GM12878 (cell line): ENCODE results near the gene HSPBAP1. TPM values are rescaled to one million over a fixed set of nuclear protein-coding genes. Genes with fewer than 3 reads are reported as not detected.

Experiments
- ATAC-seq: fragments of 200-7000 bp; cut with Tn5 transposase; 3 replicates; pipeline ENCODE4 v1.9.1; 2020; ENCODE audit warnings: mild to moderate bottlenecking, moderate library complexity
- Bru-seq: library from RNA; stranded (reverse); fragments of 400-500 nt; gene quantifications from one replicate; lab custom pipeline; 2021; lab: Mats Ljungman, UMichigan
- BruChase-seq, 2 experiments: library from RNA; stranded (reverse); fragments of 400-500 nt; gene quantifications; one replicate each; lab custom pipeline; 2021; lab: Mats Ljungman, UMichigan
- BruUV-seq: library from RNA; stranded (reverse); fragments of 400-500 nt; replicated peaks from 2 replicates; lab custom pipeline; 2021; lab: Mats Ljungman, UMichigan
- CTCF ChIA-PET: fragments of 300-600 bp; sonication (Branson Sonifier 250); formaldehyde crosslinking; extraction: SDS; loops from one replicate; lab custom pipeline; 2021; ENCODE audit warnings: inconsistent platforms; lab: Yijun Ruan, JAX
- POLR2A ChIA-PET: fragments of 350-600 bp; formaldehyde crosslinking; extraction: SDS; loops from one replicate; lab custom pipeline; 2021; ENCODE audit warnings: inconsistent platforms; lab: Charles Lee
- RAD21 ChIA-PET: fragments of 300-600 bp; sonication (Branson Sonifier 250); formaldehyde crosslinking; loops from one replicate; lab custom pipeline; 2023; ENCODE audit warnings: antibody characterized with exemption; ENCODE audit not compliant: unreplicated experiment; lab: Charles Lee
- SMC1A ChIA-PET: fragments of 300-600 bp; sonication (Branson Sonifier 250); formaldehyde crosslinking; loops from one replicate; lab custom pipeline; 2023; ENCODE audit not compliant: unreplicated experiment, uncharacterized antibody; lab: Charles Lee
- DNase-seq: peaks from one replicate; pipeline ENCODE4 v3.0.0-alpha.2; 2011; ENCODE audit warnings: low read depth, low spot score
- FAIRE-seq: peaks from 3 replicates; lab custom pipeline; 2011; peaks lifted over from hg19 to GRCh38; lab: Jason Lieb, UNC
- H2AFZ ChIP-seq: 2 replicates; pipeline ENCODE4 v1.6.0; 2011; ENCODE audit warnings: low read depth, low read length, control low read depth; ENCODE audit not compliant: control insufficient read depth
- H3K27ac ChIP-seq: 2 replicates; pipeline ENCODE4 v1.5.1; 2011; ENCODE audit warnings: control low read depth; ENCODE audit not compliant: control insufficient read depth, insufficient read depth
- H3K27me3 ChIP-seq, 2 experiments: replicated peaks in 1 of 2; 2 replicates each; pipeline versions ENCODE4 v1.6.0 to v1.6.1; 2011; ENCODE audit warnings: low read length in 1 of 2; ENCODE audit not compliant: control insufficient read depth in 2 of 2, insufficient read depth in 2 of 2
- H3K36me3 ChIP-seq, 2 experiments: 2 replicates each; pipeline ENCODE4 v1.5.1; 2011; ENCODE audit warnings: low read length in 1 of 2; ENCODE audit not compliant: control insufficient read depth in 2 of 2, insufficient read depth in 2 of 2
- H3K4me1 ChIP-seq: 2 replicates; pipeline ENCODE4 v1.6.1; 2011; ENCODE audit warnings: mild to moderate bottlenecking, low read length, moderate library complexity, mixed read lengths; ENCODE audit not compliant: control insufficient read depth, insufficient read depth
- H3K4me2 ChIP-seq: 2 replicates; pipeline ENCODE4 v1.6.0; 2011; ENCODE audit warnings: control low read depth; ENCODE audit not compliant: control insufficient read depth, insufficient read depth
- H3K4me3 ChIP-seq: fragments of 200-600 bp; sonication (generic); 2 replicates; pipeline ENCODE4 v1.5.1; 2016
- H3K79me2 ChIP-seq: 2 replicates; pipeline ENCODE4 v1.6.0; 2011; ENCODE audit warnings: low read length; ENCODE audit not compliant: control insufficient read depth, insufficient read depth
- H3K9ac ChIP-seq: 2 replicates; pipeline ENCODE4 v1.8.0; 2011; ENCODE audit warnings: low read length, control low read depth, mixed read lengths; ENCODE audit not compliant: control insufficient read depth, insufficient read depth
- H3K9me3 ChIP-seq: replicated peaks from 3 replicates; pipeline ENCODE4 v1.5.1; 2011; ENCODE audit warnings: mild to moderate bottlenecking, low read length; ENCODE audit not compliant: control insufficient read depth, insufficient read depth
- H4K20me1 ChIP-seq: 2 replicates; pipeline ENCODE4 v1.6.0; 2011; ENCODE audit not compliant: control insufficient read depth, insufficient read depth
- BRCA1 ChIP-seq: IDR thresholded peaks from 2 replicates; pipeline ENCODE4 v1.6.1; 2011; ENCODE audit warnings: low read depth, low read length, improper control_type of control experiment
- E4F1 ChIP-seq: fragments of 450-650 bp; IDR thresholded peaks from 2 replicates; pipeline ENCODE4 v1.6.1; 2018; ENCODE audit warnings: borderline replicate concordance, mild to moderate bottlenecking; ENCODE audit not compliant: partially characterized antibody
- GATAD2B ChIP-seq: fragments of 450-650 bp; conservative IDR thresholded peaks from 2 replicates; pipeline ENCODE4 v1.6.1; 2017; ENCODE audit warnings: low read depth, mild to moderate bottlenecking, moderate library complexity
- JUNB ChIP-seq: IDR thresholded peaks from 2 replicates; pipeline ENCODE4 v1.6.1; 2016; ENCODE audit warnings: antibody characterized with exemption, mild to moderate bottlenecking
- MXI1 ChIP-seq: fragments of 150-350 bp; IDR thresholded peaks from 2 replicates; pipeline ENCODE4 v1.6.1; 2011; ENCODE audit warnings: low read depth, mild to moderate bottlenecking, inconsistent platforms, low read length, improper control_type of control experiment
- NR2C1 ChIP-seq: fragments of 450-650 bp; IDR thresholded peaks from 2 replicates; pipeline ENCODE4 v1.6.1; 2017; ENCODE audit warnings: antibody characterized with exemption, mild to moderate bottlenecking, moderate library complexity
- WGBS: methylation state at CpG from one replicate; pipeline ENCODE4 v1.1.6; 2016; ENCODE audit warnings: low lambda C conversion rate; ENCODE audit not compliant: insufficient replicate concordance, insufficient coverage; ENCODE audit errors: missing lambda C conversion rate; 5-methylcytosine and 5-hydroxymethylcytosine counted together
- in situ Hi-C: fragments of 300-500 bp; cut with MboI; formaldehyde crosslinking; loops from 9 replicates; pipeline ENCODE4 v1.14.3; 2018; ENCODE audit warnings: mixed read lengths
- intact Hi-C: fragments of 100-400 bp; cut with micrococcal nuclease; formaldehyde crosslinking; loops from one replicate; pipeline ENCODE4 v1.14.2; 2022; ENCODE audit not compliant: unreplicated experiment
- long read RNA-seq, 2 experiments: library from polyadenylated mRNA; unstranded; transcript quantifications; one replicate each; pipeline ENCODE4 v2.0.0, GENCODE V29; 2019 to 2020
- polyA minus RNA-seq, 3 experiments: library from RNA; depleted of rRNA, polyadenylated mRNA; stranded (reverse); fragments of >200 nt; gene quantifications; 2 replicates each; pipeline ENCODE4 v1.2.3, GENCODE V29; 2011
- polyA plus RNA-seq, 11 experiments: library from polyadenylated mRNA; depleted of rRNA in 4 of 11; unstranded in 6 of 11; stranded (reverse) in 5 of 11; fragments of >200 nt; fragmentation: Nextera tagmentation in 4 of 11; fragmentation: Illumina TruSeq in 1 of 11; extraction: Ambion mirVana in 4 of 11; extraction: Trizol in 1 of 11; gene quantifications; 1 replicate in 1 of 11; 2 replicates in 10 of 11; pipeline versions ENCODE4 v1.2.1 to v1.2.3, GENCODE V29; 2011 to 2016; ENCODE audit warnings: inconsistent platforms in 2 of 11, missing spikeins in 2 of 11, low read depth in 1 of 11
- total RNA-seq, 4 experiments: library from RNA; depleted of rRNA in 3 of 4; stranded (reverse); fragments of >200 nt in 3 of 4; fragmentation: Illumina TruSeq in 1 of 4; extraction: Trizol in 1 of 4; gene quantifications; 2 replicates each; pipeline versions ENCODE4 v1.2.1 to v1.2.3, GENCODE V29; 2013 to 2021
- TF ChIP-seq, protein P1 (sequence below): fragments of 450-650 bp; conservative IDR thresholded peaks from 2 replicates; pipeline ENCODE4 v1.6.1; 2017; ENCODE audit warnings: mild to moderate bottlenecking, moderate library complexity

Gene HSPBAP1, protein sequence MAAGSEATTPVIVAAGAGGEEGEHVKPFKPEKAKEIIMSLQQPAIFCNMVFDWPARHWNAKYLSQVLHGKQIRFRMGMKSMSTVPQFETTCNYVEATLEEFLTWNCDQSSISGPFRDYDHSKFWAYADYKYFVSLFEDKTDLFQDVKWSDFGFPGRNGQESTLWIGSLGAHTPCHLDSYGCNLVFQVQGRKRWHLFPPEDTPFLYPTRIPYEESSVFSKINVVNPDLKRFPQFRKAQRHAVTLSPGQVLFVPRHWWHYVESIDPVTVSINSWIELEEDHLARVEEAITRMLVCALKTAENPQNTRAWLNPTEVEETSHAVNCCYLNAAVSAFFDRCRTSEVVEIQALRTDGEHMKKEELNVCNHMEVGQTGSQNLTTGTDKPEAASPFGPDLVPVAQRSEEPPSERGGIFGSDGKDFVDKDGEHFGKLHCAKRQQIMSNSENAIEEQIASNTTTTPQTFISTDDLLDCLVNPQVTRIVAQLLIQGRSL
- 18.4 and 18.9 TPM in 2 replicates for total RNA-seq (2013; cell fraction: nucleolus; rRNA removed)
- total RNA-seq (2014; rRNA removed): 6.8 and 9.3 TPM in 2 replicates
- 8.1 and 8.5 TPM in 2 replicates for total RNA-seq (2014; rRNA removed; fragmentation: Illumina TruSeq; extraction: Trizol)
- total RNA-seq (2021): 6.2 and 7.8 TPM in 2 replicates
- 2.3 TPM for polyA plus RNA-seq (2011; ENCODE audit: low read depth)
- 7.7 and 9.4 TPM in 2 replicates for polyA plus RNA-seq (2011; rRNA removed)
- polyA plus RNA-seq (2011; cell fraction: cytosol; rRNA removed): 3.2 and 3.5 TPM in 2 replicates
- polyA plus RNA-seq (2011; cell fraction: nucleus; rRNA removed): 9.5 and 10.1 TPM in 2 replicates
- 2.8 and 3.9 TPM in 2 replicates for polyA plus RNA-seq (2012)
- 7.7 and 11.4 TPM in 2 replicates for polyA plus RNA-seq (2014; fragmentation: Illumina TruSeq; extraction: Trizol)
- polyA plus RNA-seq (2014; fragmentation: Nextera tagmentation; extraction: Ambion mirVana): 1 to 10 TPM; 3.2 to 3.5 TPM
- 7.1 and 9.5 TPM in 2 replicates for polyA plus RNA-seq (2014; rRNA removed)
- polyA plus RNA-seq (2016; fragmentation: Nextera tagmentation; extraction: Ambion mirVana): 10 to 100 TPM; 10.2 to 10.3 TPM
- polyA minus RNA-seq (2011; rRNA and poly(A)+ RNA removed): 4.5 and 6.6 TPM in 2 replicates
- 1.6 and 1.9 TPM in 2 replicates for polyA minus RNA-seq (2011; cell fraction: cytosol; rRNA and poly(A)+ RNA removed)
- polyA minus RNA-seq (2011; cell fraction: nucleus; rRNA and poly(A)+ RNA removed): 4.0 and 9.5 TPM in 2 replicates
- percentile 65 among the genes with signal in this experiment for Bru-seq, nascent RNA
- percentile 62 among the genes with signal in this experiment for BruChase-seq, experiment 1, labeled RNA remaining after a 6-hour chase
- percentile 68 among the genes with signal in this experiment for BruChase-seq, experiment 2, labeled RNA remaining after a 2-hour chase
- long read RNA-seq, experiment 1, transcript HSPBAP1-201 (8 exons, 1,953 nt): major isoform, 7 of 8 reads
- long read RNA-seq, experiment 1, partial matches to known transcripts: 0 of 8 reads
- long read RNA-seq, experiment 1, other reads (novel, unspliced or antisense): 1 of 8 reads
- long read RNA-seq, experiment 2, transcript HSPBAP1-201 (8 exons, 1,953 nt): major isoform, 29 of 42 reads
- long read RNA-seq, experiment 2, partial matches to known transcripts: 1 of 42 reads
- long read RNA-seq, experiment 2, other reads (novel, unspliced or antisense): 11 of 42 reads

- CTCF ChIA-PET: interaction anchor here (1.0 to 2.0 kb wide), 5 partner anchors 9 to 147 kb away, joined by 3 to 11 read pairs (median 3); no protein-coding TSS in a partner anchor
- Histone ChIP-seq H3K9me3 (no peaks in the 10 kb centered on the region), H3K27ac (peak within 1 kb of the TSS; percentile 47), H3K27me3 (no peaks in the 10 kb centered on the region), H4K20me1 (no peaks in the 10 kb centered on the region), H3K4me3 (peak within 1 kb of the TSS; percentile 77), H3K79me2 (no peaks in the 10 kb centered on the region; the same call in 1 of the 2 replicates), H2AFZ (peak within 1 kb of the TSS; percentile 94), H3K9ac (peak within 1 kb of the TSS; percentile 71), H3K36me3 (no peaks in the 10 kb centered on the region), H3K4me1 (no peaks in the 10 kb centered on the region), H3K4me2 (peak within 1 kb of the TSS; percentile 93)
- DNase-seq (peak; percentile 68), ATAC-seq (peak; percentile 76), FAIRE-seq (peak; percentile 91)
- POLR2A ChIA-PET: interaction anchor here (0.5 to 2.0 kb wide), 2 partner anchors 19 to 26 kb away, joined by 3 to 10 read pairs; no protein-coding TSS in a partner anchor
- SMC1A ChIA-PET: interaction anchor here (0.9 to 1.8 kb wide), 6 partner anchors 10 to 790 kb away, joined by 3 to 11 read pairs (median 5); no protein-coding TSS in a partner anchor
- intact Hi-C loops: loop anchor here (10.0 kb wide), 1 partner anchor 229 kb away; the partner anchor contains the start of genes DTX3L and PARP9
- in situ Hi-C loops: no loop called here
- 1% methylated on average over 46 of the region's 46 CpGs for WGBS
- BruUV-seq: no TSS peak
- RAD21 ChIA-PET: interaction anchor here (1.0 to 1.6 kb wide), 6 partner anchors 18 to 232 kb away, joined by 3 to 13 read pairs (median 4); no protein-coding TSS in a partner anchor
- peak; percentile 20; the same call in 1 of the 2 replicates for TF ChIP-seq GATAD2B
- TF ChIP-seq BRCA1: 0 out of 2 replicates have a peak, but pooled peaks have one; percentile 3
- TF ChIP-seq NR2C1: 0 out of 2 replicates have a peak, but pooled peaks have one; percentile 33
- 0 out of 2 replicates have a peak, but pooled peaks have one; percentile 4 for TF ChIP-seq JUNB
- peak; percentile 12 for TF ChIP-seq E4F1
- TF ChIP-seq, protein P1, sequence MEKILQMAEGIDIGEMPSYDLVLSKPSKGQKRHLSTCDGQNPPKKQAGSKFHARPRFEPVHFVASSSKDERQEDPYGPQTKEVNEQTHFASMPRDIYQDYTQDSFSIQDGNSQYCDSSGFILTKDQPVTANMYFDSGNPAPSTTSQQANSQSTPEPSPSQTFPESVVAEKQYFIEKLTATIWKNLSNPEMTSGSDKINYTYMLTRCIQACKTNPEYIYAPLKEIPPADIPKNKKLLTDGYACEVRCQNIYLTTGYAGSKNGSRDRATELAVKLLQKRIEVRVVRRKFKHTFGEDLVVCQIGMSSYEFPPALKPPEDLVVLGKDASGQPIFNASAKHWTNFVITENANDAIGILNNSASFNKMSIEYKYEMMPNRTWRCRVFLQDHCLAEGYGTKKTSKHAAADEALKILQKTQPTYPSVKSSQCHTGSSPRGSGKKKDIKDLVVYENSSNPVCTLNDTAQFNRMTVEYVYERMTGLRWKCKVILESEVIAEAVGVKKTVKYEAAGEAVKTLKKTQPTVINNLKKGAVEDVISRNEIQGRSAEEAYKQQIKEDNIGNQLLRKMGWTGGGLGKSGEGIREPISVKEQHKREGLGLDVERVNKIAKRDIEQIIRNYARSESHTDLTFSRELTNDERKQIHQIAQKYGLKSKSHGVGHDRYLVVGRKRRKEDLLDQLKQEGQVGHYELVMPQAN: peak; percentile 97
- peak; percentile 99 for TF ChIP-seq MXI1
These were observed at the start of gene HSPBAP1 for GRCh38 chr3:122793568-122794416. Gene HSPBAP1, minus strand, starts transcription at chr3:122793831. Its CDS starts 151 bp downstream, at chr3:122793680.
